Kidney tubule cell (primary cell): ENCODE results near the gene L3MBTL3.
A peak's percentile ranks its signal among the peaks of the same experiment; 100 is the strongest.

Source experiments
- DNase-seq: peaks from one replicate; pipeline ENCODE4 v3.0.0-alpha.2; 2018; ENCODE audit warnings: low spot score

L3MBTL3 gene

GRCh38 chr6:130018292-130018743 lies at the start of gene L3MBTL3:
Gene L3MBTL3 (plus strand): TSS chr6:130018581. CDS start chr6:130042700, 24,119 bp downstream.
- peak; percentile 84 for DNase-seq

DNA sequence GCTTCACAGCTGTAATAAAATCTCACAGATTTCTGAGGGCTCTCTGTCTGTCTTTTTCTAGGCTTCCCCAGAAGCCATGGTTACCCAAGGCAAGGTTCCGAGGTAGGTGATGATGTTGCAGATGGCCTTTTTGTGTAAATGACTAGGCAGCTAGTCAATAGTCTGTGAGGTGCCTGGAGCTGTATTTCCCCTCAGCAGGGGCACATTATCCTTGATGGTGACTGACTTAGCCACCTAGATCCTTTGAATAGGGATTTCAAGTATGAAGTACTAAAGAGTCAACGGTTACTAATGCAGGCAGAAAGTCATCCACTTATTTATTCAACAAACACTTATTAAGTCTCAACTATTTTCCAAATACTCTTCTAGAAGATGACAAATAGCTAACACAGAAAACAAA lies 49.3 kb upstream of the L3MBTL3 start:
- DNase-seq: no peak

GRCh38 chr6:129976110-129976509 lies 42.3 kb upstream of the L3MBTL3 start:
- DNase-seq: no peak

GRCh38 chr6:129978148-129978916 lies 40.0 kb upstream of the L3MBTL3 start:
- DNase-seq: no peak

DNA sequence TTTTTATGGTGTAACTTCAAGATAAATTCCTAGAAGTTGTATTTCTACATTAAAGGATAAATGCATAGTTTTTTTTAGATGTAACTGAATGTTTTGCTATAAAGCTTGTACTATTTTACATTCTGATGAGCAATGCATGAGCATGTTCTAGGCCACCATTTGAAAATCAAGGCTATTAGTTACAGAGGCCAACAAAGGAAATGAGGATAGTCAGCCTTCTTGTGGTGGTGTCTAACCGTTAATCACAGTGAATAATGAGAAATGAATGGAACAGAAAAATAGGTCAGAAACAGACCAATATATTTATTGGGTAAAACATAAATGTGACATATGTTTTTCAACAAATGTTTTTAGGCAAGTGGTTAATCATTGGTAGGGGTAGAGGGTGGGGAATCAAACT lies 37.6 kb upstream of the L3MBTL3 start:
- DNase-seq: no peak

DNA sequence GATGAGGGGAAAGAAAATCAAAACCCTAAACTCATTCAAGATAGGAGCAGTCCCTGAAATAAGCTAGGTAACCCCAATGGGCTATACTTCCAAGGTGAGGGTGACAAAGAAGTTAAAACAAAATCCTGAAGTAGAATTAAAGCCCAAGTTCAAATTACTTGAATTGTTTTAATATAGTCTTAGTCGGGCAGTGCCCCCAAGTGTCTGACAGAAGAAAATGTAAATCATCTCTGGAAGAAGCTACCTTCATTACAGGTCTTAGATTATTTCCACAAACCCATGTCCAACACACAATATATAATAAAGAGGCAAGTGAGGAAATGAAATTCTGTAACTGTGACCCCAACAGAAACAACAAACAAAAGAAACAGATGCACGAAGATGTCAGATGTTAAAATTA lies 36.8 kb upstream of the L3MBTL3 start:
- peak; percentile 18 for DNase-seq

DNA sequence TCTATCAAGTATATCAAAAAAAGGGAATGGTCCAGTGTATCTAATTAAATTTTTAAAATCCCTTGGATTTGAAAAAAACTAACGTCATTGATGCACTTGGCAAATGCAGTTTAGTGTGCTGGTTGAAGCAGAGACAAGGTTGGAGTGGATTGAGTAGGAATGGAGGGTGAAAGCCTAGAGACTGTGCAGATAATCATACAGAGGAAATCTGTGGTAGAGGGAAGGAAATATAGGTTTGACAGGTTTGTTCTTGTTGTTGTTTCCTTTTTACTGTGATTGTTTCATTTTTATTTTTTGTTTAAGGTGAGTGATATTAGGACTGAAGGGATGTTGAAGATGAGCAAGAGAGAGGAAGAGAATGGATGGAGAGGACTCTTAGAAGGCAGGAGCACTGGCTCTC lies 29.0 kb upstream of the L3MBTL3 start:
- DNase-seq: no peak

DNA sequence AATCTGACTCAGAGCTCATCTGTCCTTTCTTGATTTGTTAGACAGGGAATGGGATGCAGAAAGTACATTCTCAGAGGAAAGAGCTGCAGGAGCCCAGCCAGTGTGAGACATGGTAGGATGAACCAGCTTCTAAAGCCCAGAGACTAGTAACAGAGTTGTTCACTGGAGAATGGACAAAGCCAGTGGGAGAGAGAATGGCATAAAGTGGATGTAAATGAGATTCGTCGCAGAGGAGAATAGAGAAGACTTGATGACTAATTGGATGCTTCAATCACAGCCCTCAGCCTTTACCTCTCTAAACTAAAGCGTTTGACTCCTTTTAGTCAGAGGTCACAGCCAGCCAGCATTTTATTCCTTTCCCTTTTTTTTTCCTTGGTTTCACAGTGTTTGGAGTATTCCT lies 25.5 kb upstream of the L3MBTL3 start:
- DNase-seq: no peak

- DNase-seq: no peak
Observed at GRCh38 chr6:129994410-129994809, 24.0 kb upstream of the L3MBTL3 start.

- no peak for DNase-seq
Observed at GRCh38 chr6:129996387-129996786, 22.0 kb upstream of the L3MBTL3 start.

DNA sequence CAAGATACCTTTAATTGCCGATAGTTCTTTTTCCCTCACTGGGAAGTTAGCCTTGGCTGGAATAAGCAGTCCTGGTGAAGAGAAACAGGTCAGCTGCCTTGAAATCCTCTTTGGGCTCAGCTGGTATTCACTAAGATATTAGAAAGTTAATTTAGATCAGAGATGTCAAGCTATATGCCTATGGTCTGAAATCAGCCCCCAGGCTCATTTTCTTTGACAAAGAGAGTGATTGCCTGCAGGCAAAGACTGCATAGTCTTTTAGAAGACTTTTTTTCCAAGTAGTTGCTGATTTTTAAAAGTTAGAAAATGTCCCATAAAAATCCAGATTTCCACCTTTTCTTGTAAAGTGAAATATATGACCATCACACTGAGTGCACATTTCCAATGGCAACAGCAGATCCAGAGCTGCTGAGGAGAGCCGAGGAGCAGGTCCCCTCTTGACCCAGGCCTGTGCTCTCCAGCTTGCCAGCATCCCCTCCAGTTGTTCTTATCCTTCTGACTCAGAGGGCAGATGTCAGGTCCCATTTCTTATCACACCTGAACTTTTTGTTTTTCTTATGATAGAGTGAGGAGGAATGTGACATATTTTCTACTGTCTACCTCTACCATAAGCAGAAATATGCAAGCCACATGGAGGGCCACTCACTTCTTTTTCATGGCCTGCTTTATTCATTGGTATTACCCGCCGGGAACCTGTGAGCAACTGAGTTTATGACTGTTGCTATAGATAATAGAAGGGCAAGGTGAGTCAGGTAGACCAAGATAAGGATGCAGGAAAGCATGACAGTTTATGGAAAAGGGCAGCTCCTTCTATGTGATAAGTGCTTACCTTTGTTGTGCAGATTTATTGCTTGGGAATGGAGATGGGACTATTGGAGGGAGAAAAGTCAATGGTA lies 17.6 kb upstream of the L3MBTL3 start:
- no peak for DNase-seq

DNA sequence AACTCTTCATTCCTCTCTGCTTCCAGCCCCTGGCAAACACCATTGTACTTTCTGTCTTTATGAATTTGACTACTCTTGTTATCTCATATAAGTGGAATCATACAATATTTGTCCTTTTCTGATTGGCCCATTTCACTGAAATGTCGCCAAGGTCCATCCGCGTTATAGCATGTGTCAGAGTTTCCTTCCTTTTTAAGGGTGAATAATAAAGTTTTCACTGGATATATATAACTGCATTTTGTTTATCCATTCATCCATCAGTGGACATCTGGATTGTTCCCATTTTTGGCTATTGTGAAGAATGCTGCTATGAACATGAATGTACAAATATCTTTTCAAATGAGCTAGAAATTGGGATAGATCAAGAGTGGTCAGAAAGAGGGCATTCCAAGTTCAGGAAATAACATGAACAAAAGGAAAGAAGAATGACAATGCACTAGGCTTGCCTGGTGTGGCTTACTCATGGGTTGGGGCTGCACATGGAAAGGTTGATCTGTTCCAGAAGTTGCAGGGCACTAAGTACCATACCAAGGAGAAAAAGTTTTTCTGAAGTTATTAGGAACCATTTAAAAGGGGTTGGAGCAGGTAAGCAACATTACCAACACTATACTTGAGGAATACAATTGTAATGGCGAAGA lies 10.0 kb upstream of the L3MBTL3 start:
- no peak for DNase-seq

- DNase-seq: no peak
Observed at GRCh38 chr6:130009146-130009545, 9.2 kb upstream of the L3MBTL3 start.

- DNase-seq: no peak
Observed at GRCh38 chr6:130010387-130010786, 8.0 kb upstream of the L3MBTL3 start.

- no peak for DNase-seq
Observed at GRCh38 chr6:130012728-130013127, 5.7 kb upstream of the L3MBTL3 start.

DNA sequence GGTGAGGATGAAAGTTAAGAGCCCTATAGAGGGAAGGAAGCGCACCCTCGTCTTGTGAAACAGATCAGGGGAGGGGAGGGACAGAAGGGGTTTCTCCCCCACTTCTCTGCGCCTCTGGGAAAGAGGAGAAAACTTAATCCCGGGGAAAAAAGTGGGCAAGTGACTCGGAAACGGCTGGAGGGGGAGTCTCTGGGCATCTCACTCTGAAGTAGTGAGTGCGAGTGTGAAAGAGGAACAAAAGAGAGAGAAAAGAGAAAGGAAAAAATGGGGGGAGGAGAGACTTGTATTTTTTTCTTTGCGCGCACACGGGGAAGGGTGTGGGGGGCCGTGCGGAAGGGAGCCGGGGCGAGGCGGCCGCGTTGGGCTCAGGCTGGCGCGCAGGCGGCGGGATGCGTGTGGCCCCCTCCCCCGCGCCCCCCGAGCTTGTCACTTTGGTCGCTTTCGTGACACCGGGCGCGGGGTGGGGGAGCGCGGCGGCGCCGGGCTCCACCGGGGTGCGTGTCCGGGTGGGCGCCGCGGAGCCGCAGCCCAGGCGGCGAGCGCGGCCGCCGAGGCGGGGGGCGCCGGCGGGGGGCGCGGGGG lies 454 bp downstream of the L3MBTL3 start:
- no peak for DNase-seq

DNA sequence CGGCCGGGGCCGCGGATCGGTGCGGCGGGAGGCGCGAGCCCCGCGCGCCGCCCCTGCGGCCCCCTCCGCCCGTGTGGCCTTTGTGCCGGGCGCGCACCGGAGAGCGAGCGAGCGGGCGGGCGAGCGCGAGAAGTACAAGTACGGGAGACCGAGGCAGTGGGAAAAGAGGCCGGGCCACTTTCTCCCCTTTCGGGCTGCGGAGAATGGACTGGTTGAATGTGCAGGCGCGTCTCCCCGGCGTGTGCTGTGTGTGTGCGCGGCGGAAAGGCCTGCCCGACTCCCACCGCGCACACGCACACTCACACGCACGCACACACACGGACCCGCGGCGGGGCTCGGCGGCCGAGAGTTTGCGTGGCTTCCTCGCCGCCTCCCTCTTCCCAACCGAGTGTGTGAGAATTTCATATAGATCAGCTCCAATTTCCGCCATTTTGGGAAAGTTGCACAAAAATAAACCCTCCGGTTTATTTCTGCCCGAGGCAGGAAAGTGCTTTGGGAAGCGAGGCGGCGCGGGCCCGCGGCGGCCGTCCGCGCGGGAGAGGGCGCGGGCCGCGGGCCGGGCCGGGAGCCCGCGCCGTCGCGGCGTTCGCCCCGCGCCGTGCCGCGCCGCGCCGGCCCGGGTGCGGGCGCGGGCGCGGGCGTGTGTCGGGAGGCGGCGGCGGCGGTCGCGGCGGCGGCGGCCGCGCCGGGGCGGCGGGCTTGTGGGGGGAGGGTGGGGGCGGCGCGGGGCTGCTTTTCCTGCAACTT lies 1.1 kb downstream of the L3MBTL3 start:
- DNase-seq: peak; percentile 42

- DNase-seq: peak; percentile 4
Observed at GRCh38 chr6:130020073-130020906, 1.9 kb downstream of the L3MBTL3 start.

DNA sequence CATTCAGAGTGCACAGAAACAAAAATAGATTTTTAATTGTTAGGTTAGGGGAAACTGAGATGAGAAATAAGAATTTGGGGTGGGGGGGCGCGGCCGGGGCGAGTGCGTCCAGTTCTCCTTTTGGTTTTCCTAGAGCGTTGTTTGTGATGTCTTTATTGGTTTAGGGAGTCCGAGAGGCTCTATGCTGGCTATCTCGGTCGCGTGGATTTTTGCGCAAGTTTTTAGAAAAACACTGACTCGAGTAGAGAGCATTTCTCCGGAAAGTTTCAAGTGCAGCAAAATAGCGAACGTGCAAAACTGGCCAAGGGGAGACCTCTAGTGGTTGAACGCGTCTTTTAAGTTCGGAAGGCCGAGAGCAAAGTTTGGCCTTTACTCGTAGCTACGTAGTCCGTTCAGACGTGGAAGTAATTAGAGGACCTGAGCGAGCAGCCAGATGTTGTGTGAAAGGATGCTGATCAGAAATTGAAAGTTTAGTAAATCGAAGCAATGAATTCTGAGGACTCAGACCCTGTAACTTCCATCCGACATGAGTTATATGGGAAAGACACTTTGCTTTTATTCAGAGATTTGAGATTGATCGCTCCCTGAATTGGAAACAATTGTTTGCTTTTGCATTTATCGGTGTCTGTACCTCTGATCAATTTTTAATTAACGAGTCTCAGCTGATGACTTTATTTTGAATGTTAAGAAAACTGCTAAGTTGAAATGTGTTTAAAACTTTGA lies 2.7 kb downstream of the L3MBTL3 start:
- DNase-seq: peak; percentile 85

GRCh38 chr6:130026859-130027258 lies 8.5 kb downstream of the L3MBTL3 start:
- DNase-seq: no peak
